HepG2 (cell line): Measurements from ENCODE around the gene TBC1D1. TPM values are rescaled to one million over a fixed set of nuclear protein-coding genes. Genes with fewer than 3 reads are reported as not detected.

Experiments
- ATAC-seq: fragments of 200-7000 bp; cut with Tn5 transposase; 3 replicates; pipeline ENCODE4 v1.9.1; 2020; ENCODE audit warnings: mild to moderate bottlenecking, moderate library complexity
- BruUV-seq: library from RNA; stranded (reverse); fragments of 400-500 nt; replicated peaks from 2 replicates; lab custom pipeline; 2021; lab: Mats Ljungman, UMichigan
- CTCF ChIA-PET: fragments of 300-600 bp; formaldehyde crosslinking; extraction: SDS; loops from one replicate; lab custom pipeline; 2021; ENCODE audit warnings: low total read pairs, inconsistent platforms, low intra/inter-chr PET ratio; lab: Yijun Ruan, JAX
- POLR2A ChIA-PET: fragments of 350-600 bp; sonication (Branson Sonifier 250); formaldehyde crosslinking; loops from one replicate; lab custom pipeline; 2020; ENCODE audit warnings: antibody characterized with exemption, inconsistent platforms; lab: Yijun Ruan, JAX
- DNase-seq: peaks from one replicate; pipeline ENCODE4 v3.0.0-alpha.2; 2015; ENCODE audit warnings: low spot score
- FAIRE-seq: peaks from 3 replicates; lab custom pipeline; 2011; peaks lifted over from hg19 to GRCh38; lab: Jason Lieb, UNC
- H2AFZ ChIP-seq: one replicate; pipeline ENCODE4 v1.6.1; 2011; ENCODE audit warnings: low read length, inconsistent platforms
- H3K27ac ChIP-seq: fragments of 300-600 bp; 3 replicates; pipeline ENCODE4 v1.8.0; 2011; ENCODE audit warnings: mixed run types, mild to moderate bottlenecking, mixed read lengths, low read length, inconsistent platforms; ENCODE audit not compliant: insufficient read depth; ENCODE audit errors: extremely low read length
- H3K27me3 ChIP-seq, 2 experiments: fragments of 200-600 bp in 1 of 2; 2 replicates in 1 of 2; 3 replicates in 1 of 2; pipeline versions ENCODE4 v1.6.0 to v1.8.0; 2011; ENCODE audit warnings: low read length in 2 of 2, mild to moderate bottlenecking in 2 of 2, moderate library complexity in 2 of 2, inconsistent platforms in 1 of 2; ENCODE audit not compliant: insufficient read depth in 2 of 2, control insufficient read depth in 1 of 2
- H3K36me3 ChIP-seq, 2 experiments: fragments of 200-600 bp in 1 of 2; replicated peaks in 1 of 2; 2 replicates in 1 of 2; 3 replicates in 1 of 2; pipeline versions ENCODE4 v1.5.1 to v1.8.0; 2011; ENCODE audit warnings: low read length in 2 of 2, inconsistent platforms in 1 of 2; ENCODE audit not compliant: insufficient read depth in 2 of 2, control insufficient read depth in 1 of 2
- H3K4me1 ChIP-seq: 2 replicates; pipeline ENCODE4 v1.5.1; 2012; ENCODE audit warnings: low read length, inconsistent platforms; ENCODE audit not compliant: insufficient read depth
- H3K4me2 ChIP-seq: 2 replicates; pipeline ENCODE4 v1.6.0; 2011; ENCODE audit warnings: low read depth, low read length, inconsistent platforms
- H3K4me3 ChIP-seq, 3 experiments: fragments of 200-600 bp in 1 of 3; sonication (generic), shearing (Covaris generic) in 1 of 3; replicated peaks in 1 of 3; 2 replicates each; pipeline ENCODE4 v1.5.1; 2011 to 2016; ENCODE audit warnings: low read length in 3 of 3, inconsistent platforms in 2 of 3, low read depth in 2 of 3, mild to moderate bottlenecking in 2 of 3, control low read depth in 1 of 3, mixed read lengths in 1 of 3; ENCODE audit not compliant: insufficient read depth in 1 of 3
- H3K79me2 ChIP-seq: one replicate; pipeline ENCODE4 v1.6.1; 2011; ENCODE audit warnings: low read length, inconsistent platforms; ENCODE audit not compliant: insufficient read depth
- H3K9ac ChIP-seq: 2 replicates; pipeline ENCODE4 v1.6.0; 2011; ENCODE audit warnings: mild to moderate bottlenecking, low read depth, low read length, inconsistent platforms; ENCODE audit not compliant: insufficient read depth
- H3K9me3 ChIP-seq: 2 replicates; pipeline ENCODE4 v1.5.1; 2012; ENCODE audit warnings: mild to moderate bottlenecking, low read length
- H4K20me1 ChIP-seq: 2 replicates; pipeline ENCODE4 v1.6.0; 2011; ENCODE audit warnings: inconsistent platforms, mild to moderate bottlenecking, low read length, moderate library complexity; ENCODE audit not compliant: insufficient read depth
- ATF2 ChIP-seq: sonication (generic); formaldehyde crosslinking; IDR thresholded peaks from 2 replicates; pipeline ENCODE4 v1.4.0; 2020; ENCODE audit warnings: missing genetic modification reagents
- CBX2 ChIP-seq, 2 experiments: fragments of 200-600 bp in 1 of 2; sonication (generic); formaldehyde crosslinking in 1 of 2; IDR thresholded peaks; 2 replicates each; pipeline versions ENCODE4 v1.7.0 to v1.8.1; 2018 to 2022; ENCODE audit warnings: low read depth in 2 of 2, low read length in 1 of 2, mild to moderate bottlenecking in 1 of 2, missing genetic modification reagents in 1 of 2
- DNMT1 ChIP-seq: sonication (generic); formaldehyde crosslinking; IDR thresholded peaks from 2 replicates; pipeline ENCODE4 v1.5.1; 2020; ENCODE audit warnings: mild to moderate bottlenecking, missing genetic modification reagents
- GLI4 ChIP-seq: sonication (generic); formaldehyde crosslinking; IDR thresholded peaks from 2 replicates; pipeline ENCODE4 v1.5.1; 2020; ENCODE audit warnings: missing genetic modification reagents, mild to moderate bottlenecking, moderate library complexity, borderline replicate concordance
- KDM5B ChIP-seq: sonication (generic); formaldehyde crosslinking; IDR thresholded peaks from 2 replicates; pipeline ENCODE4 v1.4.0; 2020; ENCODE audit warnings: missing genetic modification reagents, mild to moderate bottlenecking, borderline replicate concordance
- MTERF4 ChIP-seq: sonication (generic); formaldehyde crosslinking; IDR thresholded peaks from 2 replicates; pipeline ENCODE4 v1.8.0; 2023; ENCODE audit warnings: mild to moderate bottlenecking, missing genetic modification reagents
- NFIC ChIP-seq: IDR thresholded peaks from 2 replicates; pipeline ENCODE4 v1.6.1; 2012; ENCODE audit warnings: mild to moderate bottlenecking, low read length, inconsistent platforms
- PHF8 ChIP-seq: sonication (generic); formaldehyde crosslinking; IDR thresholded peaks from 2 replicates; pipeline ENCODE4 v1.5.0; 2020; ENCODE audit warnings: missing genetic modification reagents
- RFX3 ChIP-seq: IDR thresholded peaks from 2 replicates; pipeline ENCODE4 v1.6.1; 2016; ENCODE audit warnings: missing biosample characterization, missing genetic modification reagents
- SIX4 ChIP-seq: sonication (generic); formaldehyde crosslinking; IDR thresholded peaks from 2 replicates; pipeline ENCODE4 v1.4.0; 2020; ENCODE audit warnings: missing genetic modification reagents
- TAF1 ChIP-seq: sonication (generic); formaldehyde crosslinking; IDR thresholded peaks from 2 replicates; pipeline ENCODE4 v1.4.0; 2020; ENCODE audit warnings: missing genetic modification reagents
- TCF12 ChIP-seq, 2 experiments: fragments of 450-650 bp in 1 of 2; sonication (generic) in 1 of 2; formaldehyde crosslinking in 1 of 2; IDR thresholded peaks; 2 replicates each; pipeline versions ENCODE4 v1.6.1 to v1.8.0; 2017 to 2022; ENCODE audit warnings: antibody characterized with exemption in 1 of 2, mild to moderate bottlenecking in 1 of 2, missing genetic modification reagents in 1 of 2, moderate library complexity in 1 of 2
- ZNF251 ChIP-seq: sonication (generic); formaldehyde crosslinking; IDR thresholded peaks from 2 replicates; pipeline ENCODE4 v1.9.0; 2021; ENCODE audit warnings: mild to moderate bottlenecking, missing genetic modification reagents
- ZNF446 ChIP-seq: sonication (generic); formaldehyde crosslinking; IDR thresholded peaks from 2 replicates; pipeline ENCODE4 v1.5.0; 2020; ENCODE audit warnings: mild to moderate bottlenecking, missing genetic modification reagents
- ZNF576 ChIP-seq: sonication (generic); formaldehyde crosslinking; IDR thresholded peaks from 2 replicates; pipeline ENCODE4 v1.4.0; 2020; ENCODE audit warnings: mild to moderate bottlenecking, missing genetic modification reagents
- ZNF616 ChIP-seq: sonication (generic); formaldehyde crosslinking; IDR thresholded peaks from 2 replicates; pipeline ENCODE4 v1.5.0; 2020; ENCODE audit warnings: low read depth, mild to moderate bottlenecking, missing genetic modification reagents
- ZNF629 ChIP-seq: sonication (generic); formaldehyde crosslinking; conservative IDR thresholded peaks from 2 replicates; pipeline ENCODE4 v1.5.0; 2020; ENCODE audit warnings: missing genetic modification reagents
- ZXDC ChIP-seq: sonication (generic); formaldehyde crosslinking; IDR thresholded peaks from 2 replicates; pipeline ENCODE4 v1.5.0; 2020; ENCODE audit warnings: mild to moderate bottlenecking, missing genetic modification reagents
- WGBS: methylation state at CpG from one replicate; pipeline ENCODE4 v1.1.6; 2017; ENCODE audit warnings: low lambda C conversion rate; 5-methylcytosine and 5-hydroxymethylcytosine counted together
- in situ Hi-C: cut with HindIII; loops from 2 replicates; pipeline ENCODE4 v1.10.0; 2017; ENCODE audit warnings: low pct_unique_long_range_greater_than_20kb; ENCODE audit not compliant: extremely low pct_ligation_motif_present
- intact Hi-C: fragments of 100-400 bp; cut with micrococcal nuclease; formaldehyde crosslinking; loops from one replicate; pipeline ENCODE4 v1.10.0; 2022; ENCODE audit not compliant: unreplicated experiment
- polyA plus RNA-seq, 8 experiments: library from polyadenylated mRNA; depleted of rRNA in 3 of 8; stranded (reverse) in 7 of 8; unstranded in 1 of 8; fragments of >200 nt; fragmentation: Illumina TruSeq in 4 of 8; extraction: Trizol in 4 of 8; gene quantifications; 2 replicates each; pipeline versions ENCODE4 v1.2.1 to v1.2.3, GENCODE V29; 2011 to 2016; ENCODE audit warnings: low read depth in 4 of 8, missing spikeins in 1 of 8, mixed read lengths in 1 of 8; ENCODE audit not compliant: insufficient read depth in 1 of 8
- total RNA-seq, 5 experiments: library from RNA; depleted of rRNA; stranded (reverse); fragments of >200 nt; fragmentation: Illumina TruSeq; extraction: Trizol; gene quantifications; 2 replicates each; pipeline ENCODE4 v1.2.3, GENCODE V29; 2016; ENCODE audit warnings: low read depth in 1 of 5

The TBC1D1 gene
- total and polyA plus RNA-seq, 2 of the 13 experiments (the other 11 are each of a cell fraction or from before 2014, with no cell fraction given): 37.3 to 62.8 TPM

GRCh38 chr4:37865450-37865849, 25.4 kb upstream of the TBC1D1 start (continued):
- TF ChIP-seq ZNF629 (CRISPR knock-in tag) (no peak), ZNF251 (no peak), KDM5B (no peak), GLI4 (CRISPR knock-in tag) (no peak)

GRCh38 chr4:37867102-37867501, 23.8 kb upstream of the TBC1D1 start:
- FAIRE-seq (no peak), DNase-seq (no peak), ATAC-seq (no peak)
- Histone ChIP-seq H3K27me3 (no peaks in the 10 kb centered on the region), H2AFZ (no peak overlapping the region), H3K4me1 (peaks cover 12% of the 10 kb centered on the region; the same call in 1 of the 2 replicates), H3K27ac (no peak overlapping the region), H3K9ac (no peak overlapping the region), H3K4me3 (no peak overlapping the region), H4K20me1 (no peaks in the 10 kb centered on the region), H3K36me3 (peaks cover 0 to 6% of the 10 kb centered on the region in 2 experiments; a peak in 1 of 5 replicates), H3K4me2 (no peak overlapping the region), H3K9me3 (no peaks in the 10 kb centered on the region), H3K79me2 (no peaks in the 10 kb centered on the region)
- CTCF ChIA-PET: no interaction called here
- intact Hi-C loops: no loop called here
- in situ Hi-C loops: no loop called here
- WGBS: 94% methylated on average over 3 of the region's 3 CpGs
- POLR2A ChIA-PET: no interaction called here
- no TSS peak for BruUV-seq
- TF ChIP-seq ZXDC: no peak
- no peak for TF ChIP-seq ATF2 (CRISPR knock-in tag)
- no peak for TF ChIP-seq NFIC
- TF ChIP-seq ZNF446 (CRISPR knock-in tag): no peak
- no peak for TF ChIP-seq DNMT1 (CRISPR knock-in tag)
- no peak for TF ChIP-seq PHF8 (CRISPR knock-in tag)
- TF ChIP-seq CBX2 (IDR thresholded peaks at IDR 0.05; ENCODE audit: low read depth, low read length): no peak
- no peak for TF ChIP-seq CBX2 (CRISPR knock-in tag; IDR thresholded peaks at IDR 0.05; ENCODE audit: low read depth)
- no peak for TF ChIP-seq ZNF616
- TF ChIP-seq TAF1 (CRISPR knock-in tag): no peak
- no peak for TF ChIP-seq ZNF576
- TF ChIP-seq TCF12 (IDR thresholded peaks at IDR 0.05): no peak
- no peak for TF ChIP-seq TCF12 (CRISPR knock-in tag; IDR thresholded peaks at IDR 0.05)
- no peak for TF ChIP-seq SIX4 (CRISPR knock-in tag)
- TF ChIP-seq RFX3 (CRISPR knock-in tag): no peak
- TF ChIP-seq MTERF4 (CRISPR knock-in tag): no peak
